ENCODE results near the gene SRPX2. TPM values are rescaled to one million over a fixed set of nuclear protein-coding genes. Genes with fewer than 3 reads are reported as not detected.

SRPX2 gene
- total and polyA plus RNA-seq, 2 of the 13 experiments (the other 11 are each of a cell fraction or from before 2014, with no cell fraction given) = 1.5 to 6.7 TPM

GRCh38 chrX:100649550-100650356, 5.8 kb downstream of the SRPX2 start (continued):
- TF ChIP-seq ATAD3A (CRISPR knock-in tag; IDR thresholded peaks at IDR 0.05) (no peak), CENPT (CRISPR knock-in tag; IDR thresholded peaks at IDR 0.05; ENCODE audit: low read depth) (no peak), ARNT (IDR thresholded peaks at IDR 0.05) (no peak), NFIC (IDR thresholded peaks at IDR 0.05; ENCODE audit: low read length) (no peak), ZNF644 (CRISPR knock-in tag; IDR thresholded peaks at IDR 0.05; ENCODE audit: low read depth) (peak; percentile 72), ZNF768 (CRISPR knock-in tag; IDR thresholded peaks at IDR 0.05) (no peak), ZNF569 (CRISPR knock-in tag; IDR thresholded peaks at IDR 0.05; ENCODE audit: borderline replicate concordance) (no peak), RFX3 (CRISPR knock-in tag; IDR thresholded peaks at IDR 0.05) (no peak), ZNF800 (CRISPR knock-in tag; IDR thresholded peaks at IDR 0.05) (no peak), ZKSCAN5 (CRISPR knock-in tag; IDR thresholded peaks at IDR 0.05) (no peak), ZNF891 (CRISPR knock-in tag; IDR thresholded peaks at IDR 0.05) (no peak), MBNL3 (CRISPR knock-in tag; conservative IDR thresholded peaks at IDR 0.05) (no peak), RARA (CRISPR knock-in tag; IDR thresholded peaks at IDR 0.05) (no peak), TCF7L2 (IDR thresholded peaks at IDR 0.05; ENCODE audit: low read depth, low read length) (no peak), ZFX (CRISPR knock-in tag; IDR thresholded peaks at IDR 0.05; ENCODE audit: low read depth) (peak; percentile 47; the same call in 1 of the 2 replicates), ZC3H4 (CRISPR knock-in tag; IDR thresholded peaks at IDR 0.05; ENCODE audit: borderline replicate concordance) (no peak), ZNF326 (CRISPR knock-in tag; IDR thresholded peaks at IDR 0.05; ENCODE audit: borderline replicate concordance) (no peak), PPARG (CRISPR knock-in tag; conservative IDR thresholded peaks at IDR 0.05) (peak; percentile 45; the same call in 1 of the 2 replicates), MXD4 (CRISPR knock-in tag; IDR thresholded peaks at IDR 0.05) (no peak), FOXM1 (CRISPR knock-in tag; IDR thresholded peaks at IDR 0.05) (no peak), KMT2B (CRISPR knock-in tag; IDR thresholded peaks at IDR 0.05) (no peak)
- TF ChIP-seq, protein P1, sequence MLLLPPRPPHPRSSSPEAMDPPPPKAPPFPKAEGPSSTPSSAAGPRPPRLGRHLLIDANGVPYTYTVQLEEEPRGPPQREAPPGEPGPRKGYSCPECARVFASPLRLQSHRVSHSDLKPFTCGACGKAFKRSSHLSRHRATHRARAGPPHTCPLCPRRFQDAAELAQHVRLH (CRISPR knock-in tag; IDR thresholded peaks at IDR 0.05; ENCODE audit: borderline replicate concordance, low read depth) = no peak
- TF ChIP-seq, protein P2, sequence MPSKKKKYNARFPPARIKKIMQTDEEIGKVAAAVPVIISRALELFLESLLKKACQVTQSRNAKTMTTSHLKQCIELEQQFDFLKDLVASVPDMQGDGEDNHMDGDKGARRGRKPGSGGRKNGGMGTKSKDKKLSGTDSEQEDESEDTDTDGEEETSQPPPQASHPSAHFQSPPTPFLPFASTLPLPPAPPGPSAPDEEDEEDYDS (CRISPR knock-in tag; IDR thresholded peaks at IDR 0.05) = no peak; the same call in 1 of the 2 replicates
- TF ChIP-seq, protein P3, sequence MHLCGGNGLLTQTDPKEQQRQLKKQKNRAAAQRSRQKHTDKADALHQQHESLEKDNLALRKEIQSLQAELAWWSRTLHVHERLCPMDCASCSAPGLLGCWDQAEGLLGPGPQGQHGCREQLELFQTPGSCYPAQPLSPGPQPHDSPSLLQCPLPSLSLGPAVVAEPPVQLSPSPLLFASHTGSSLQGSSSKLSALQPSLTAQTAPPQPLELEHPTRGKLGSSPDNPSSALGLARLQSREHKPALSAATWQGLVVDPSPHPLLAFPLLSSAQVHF (CRISPR knock-in tag; IDR thresholded peaks at IDR 0.05) = no peak
- TF ChIP-seq, protein P4, sequence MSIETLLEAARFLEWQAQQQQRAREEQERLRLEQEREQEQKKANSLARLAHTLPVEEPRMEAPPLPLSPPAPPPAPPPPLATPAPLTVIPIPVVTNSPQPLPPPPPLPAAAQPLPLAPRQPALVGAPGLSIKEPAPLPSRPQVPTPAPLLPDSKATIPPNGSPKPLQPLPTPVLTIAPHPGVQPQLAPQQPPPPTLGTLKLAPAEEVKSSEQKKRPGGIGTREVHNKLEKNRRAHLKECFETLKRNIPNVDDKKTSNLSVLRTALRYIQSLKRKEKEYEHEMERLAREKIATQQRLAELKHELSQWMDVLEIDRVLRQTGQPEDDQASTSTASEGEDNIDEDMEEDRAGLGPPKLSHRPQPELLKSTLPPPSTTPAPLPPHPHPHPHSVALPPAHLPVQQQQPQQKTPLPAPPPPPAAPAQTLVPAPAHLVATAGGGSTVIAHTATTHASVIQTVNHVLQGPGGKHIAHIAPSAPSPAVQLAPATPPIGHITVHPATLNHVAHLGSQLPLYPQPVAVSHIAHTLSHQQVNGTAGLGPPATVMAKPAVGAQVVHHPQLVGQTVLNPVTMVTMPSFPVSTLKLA (IDR thresholded peaks at IDR 0.05) = no peak
- TF ChIP-seq, protein P5, sequence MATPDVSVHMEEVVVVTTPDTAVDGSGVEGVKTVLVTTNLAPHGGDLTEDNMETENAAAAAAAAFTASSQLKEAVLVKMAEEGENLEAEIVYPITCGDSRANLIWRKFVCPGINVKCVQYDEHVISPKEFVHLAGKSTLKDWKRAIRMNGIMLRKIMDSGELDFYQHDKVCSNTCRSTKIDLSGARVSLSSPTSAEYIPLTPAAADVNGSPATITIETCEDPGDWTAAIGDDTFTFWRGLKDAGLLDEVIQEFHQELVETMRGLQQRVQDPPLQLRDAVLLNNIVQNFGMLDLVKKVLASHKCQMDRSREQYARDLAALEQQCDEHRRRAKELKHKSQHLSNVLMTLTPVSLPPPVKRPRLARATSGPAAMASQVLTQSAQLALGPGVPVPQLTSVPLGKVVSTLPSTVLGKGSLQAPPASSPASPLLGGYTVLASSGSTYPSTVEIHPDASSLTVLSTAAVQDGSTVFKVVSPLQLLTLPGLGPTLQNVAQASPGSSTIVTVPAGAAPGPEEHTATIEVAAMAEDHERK (CRISPR knock-in tag; IDR thresholded peaks at IDR 0.05; ENCODE audit: low read depth) = no peak
